ENCODE measurements around the gene FZD1.

Gene FZD1

GRCh38 chr7:91293136-91293535 is 28.9 kb downstream of the FZD1 start:
- no peak for TF ChIP-seq CTCF (IDR thresholded peaks at IDR 0.05; ENCODE audit: borderline replicate concordance, control extremely low read depth, extremely low read depth, insufficient read depth, missing control alignments)
- in situ Hi-C loops (cut with MboI; ENCODE audit: low sequenced_read_pairs, unreplicated experiment): no loop called here
- DNase-seq (ENCODE audit: low spot score): no peak

- in situ Hi-C loops (cut with MboI; ENCODE audit: low sequenced_read_pairs, unreplicated experiment): no loop called here
- no peak for DNase-seq (ENCODE audit: low spot score)
- TF ChIP-seq CTCF (IDR thresholded peaks at IDR 0.05; ENCODE audit: borderline replicate concordance, control extremely low read depth, extremely low read depth, insufficient read depth, missing control alignments): no peak
Observed at GRCh38 chr7:91293840-91294239, 29.6 kb downstream of the FZD1 start.

GRCh38 chr7:91294639-91295220 is 30.5 kb downstream of the FZD1 start:
- no peak for TF ChIP-seq CTCF (IDR thresholded peaks at IDR 0.05; ENCODE audit: borderline replicate concordance, control extremely low read depth, extremely low read depth, insufficient read depth, missing control alignments)

GRCh38 chr7:91295576-91295975 is 31.3 kb downstream of the FZD1 start:
- in situ Hi-C loops (cut with MboI; ENCODE audit: low sequenced_read_pairs, unreplicated experiment): no loop called here
- no peak for DNase-seq (ENCODE audit: low spot score)
- no peak for TF ChIP-seq CTCF (IDR thresholded peaks at IDR 0.05; ENCODE audit: borderline replicate concordance, control extremely low read depth, extremely low read depth, insufficient read depth, missing control alignments)

More at GRCh38 chr7:91294639-91295220, 30.5 kb downstream of the FZD1 start:
- no peak for DNase-seq (ENCODE audit: low spot score)
- in situ Hi-C loops (cut with MboI; ENCODE audit: low sequenced_read_pairs, unreplicated experiment): no loop called here

- no peak for TF ChIP-seq CTCF (IDR thresholded peaks at IDR 0.05; ENCODE audit: borderline replicate concordance, control extremely low read depth, extremely low read depth, insufficient read depth, missing control alignments)
- in situ Hi-C loops (cut with MboI; ENCODE audit: low sequenced_read_pairs, unreplicated experiment): no loop called here
- DNase-seq (ENCODE audit: low spot score): no peak
Observed at GRCh38 chr7:91297939-91298338, 33.7 kb downstream of the FZD1 start.

- DNase-seq (ENCODE audit: low spot score): no peak
- no peak for TF ChIP-seq CTCF (IDR thresholded peaks at IDR 0.05; ENCODE audit: borderline replicate concordance, control extremely low read depth, extremely low read depth, insufficient read depth, missing control alignments)
- in situ Hi-C loops (cut with MboI; ENCODE audit: low sequenced_read_pairs, unreplicated experiment): no loop called here
Observed at GRCh38 chr7:91299952-91300775, 35.9 kb downstream of the FZD1 start.

All from GM13976 (cell line).